HG03064 (cell line): ENCODE results near the gene TNN.

Experiments used
- ATAC-seq: cut with Tn5 transposase; IDR thresholded peaks from one replicate; pipeline ENCODE4 v1.9.1; 2021; ENCODE audit warnings: low read depth; ENCODE audit not compliant: unreplicated experiment

TNN gene

GRCh38 chr1:175136246-175136645, 68.6 kb downstream of the TNN start:
- no peak for ATAC-seq

- ATAC-seq = no peak
Measured at GRCh38 chr1:175137369-175137768, 69.7 kb downstream of the TNN start.

GRCh38 chr1:175138579-175138978, 70.9 kb downstream of the TNN start:
- ATAC-seq = no peak

DNA sequence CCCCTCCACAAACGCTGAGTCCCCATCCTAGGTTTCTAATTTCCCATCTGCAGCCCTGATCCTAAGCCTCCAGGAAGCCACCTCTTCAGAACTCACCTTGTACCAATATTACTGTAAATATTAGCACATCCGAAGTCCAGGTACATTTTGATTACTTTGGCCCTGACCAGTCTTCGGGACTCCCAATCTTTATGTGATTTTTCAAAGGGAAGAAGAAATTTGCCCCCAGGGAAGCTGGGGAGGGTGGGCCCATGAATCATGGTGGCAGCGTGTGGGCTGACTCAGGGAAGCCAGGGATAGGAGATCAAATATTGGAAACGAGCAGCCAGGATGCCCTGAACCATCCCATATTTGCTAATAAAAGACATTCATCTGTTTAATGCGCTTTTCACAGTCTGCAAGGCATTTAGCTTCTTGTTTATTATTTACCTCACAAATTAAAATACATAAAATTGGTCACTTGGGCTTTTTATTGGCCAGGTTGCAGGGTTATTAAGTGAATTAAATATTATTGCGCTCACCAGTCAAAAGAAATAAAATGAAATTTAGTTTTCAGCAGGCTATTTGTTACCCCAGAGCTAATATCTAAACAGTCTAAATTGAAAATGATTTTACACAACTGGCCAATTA, 78.4 kb downstream of the TNN start:
- no peak for ATAC-seq

GRCh38 chr1:175146529-175147213, 79.0 kb downstream of the TNN start:
- peak; percentile 44 for ATAC-seq

- no peak for ATAC-seq
Measured at GRCh38 chr1:175147569-175147968, 79.9 kb downstream of the TNN start.

- no peak for ATAC-seq
Measured at GRCh38 chr1:175148068-175148467, 80.4 kb downstream of the TNN start.

- no peak for ATAC-seq
Measured at GRCh38 chr1:175150596-175151319, 83.1 kb downstream of the TNN start.

- no peak for ATAC-seq
Measured at GRCh38 chr1:175152006-175152652, 84.5 kb downstream of the TNN start.

- ATAC-seq = no peak
Measured at GRCh38 chr1:175154629-175155472, 87.2 kb downstream of the TNN start.

DNA sequence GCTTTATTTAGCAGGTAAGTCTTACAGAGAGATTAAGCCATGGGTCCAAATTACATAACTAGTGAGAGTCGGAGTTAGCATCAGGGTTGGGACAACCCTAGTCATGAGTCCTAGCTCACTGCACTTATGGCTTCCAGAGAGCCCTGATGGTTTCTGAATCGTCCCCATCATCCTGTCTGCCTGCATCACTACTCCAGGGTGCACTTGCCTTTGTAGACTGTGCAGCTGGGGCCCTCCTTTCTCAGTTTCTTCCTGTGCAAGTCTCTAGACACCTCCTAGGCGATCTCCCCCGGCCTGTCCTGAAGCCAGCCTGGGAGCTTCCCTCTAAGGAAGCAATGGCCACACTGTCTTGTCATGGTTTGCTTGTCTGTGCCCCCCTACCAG, 87.8 kb downstream of the TNN start:
- ATAC-seq = no peak

DNA sequence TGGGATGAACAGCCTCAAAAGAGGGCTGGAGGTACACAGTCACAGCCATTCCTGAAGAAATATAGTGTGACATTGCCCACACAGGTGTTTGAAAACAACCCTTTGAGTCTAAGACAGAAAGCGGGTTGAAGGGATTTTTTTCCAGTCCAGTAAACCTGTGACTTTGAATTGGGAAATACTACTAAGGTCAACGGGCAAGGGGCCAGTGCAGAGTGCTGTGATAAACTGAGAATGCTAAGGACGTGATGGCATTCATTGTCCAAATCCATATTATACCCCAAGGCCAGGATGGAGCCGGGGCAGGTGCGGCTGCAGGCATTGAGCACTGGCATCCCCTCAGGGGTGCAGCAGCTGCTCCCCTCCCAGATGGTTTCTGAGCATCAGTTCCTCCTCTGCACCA, 88.3 kb downstream of the TNN start:
- ATAC-seq = no peak

- no peak for ATAC-seq
Measured at GRCh38 chr1:175157200-175157599, 89.6 kb downstream of the TNN start.

- no peak for ATAC-seq
Measured at GRCh38 chr1:175158170-175158591, 90.5 kb downstream of the TNN start.

GRCh38 chr1:175162955-175163354, 95.3 kb downstream of the TNN start:
- no peak for ATAC-seq

- no peak for ATAC-seq
Measured at GRCh38 chr1:175163702-175164101, 96.1 kb downstream of the TNN start.

DNA sequence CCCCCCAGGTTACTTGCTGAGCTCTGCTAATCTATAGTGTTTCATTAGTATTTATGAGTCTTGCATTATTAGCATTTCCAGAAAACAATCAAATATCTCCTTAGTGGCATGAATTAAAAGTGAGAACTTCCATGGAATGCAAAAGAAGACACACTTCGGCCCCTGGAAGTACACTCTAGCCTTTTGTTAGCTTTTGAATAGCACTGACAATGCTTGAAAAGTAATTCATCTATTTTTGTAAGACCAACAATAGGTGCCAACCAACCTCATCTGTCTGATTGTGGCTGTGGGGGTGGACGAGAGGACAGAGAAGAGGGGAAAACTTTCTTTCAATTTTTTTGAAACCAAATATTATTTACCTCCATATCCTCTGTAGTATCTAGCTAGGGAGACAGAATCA, 97.1 kb downstream of the TNN start:
- no peak for ATAC-seq

DNA sequence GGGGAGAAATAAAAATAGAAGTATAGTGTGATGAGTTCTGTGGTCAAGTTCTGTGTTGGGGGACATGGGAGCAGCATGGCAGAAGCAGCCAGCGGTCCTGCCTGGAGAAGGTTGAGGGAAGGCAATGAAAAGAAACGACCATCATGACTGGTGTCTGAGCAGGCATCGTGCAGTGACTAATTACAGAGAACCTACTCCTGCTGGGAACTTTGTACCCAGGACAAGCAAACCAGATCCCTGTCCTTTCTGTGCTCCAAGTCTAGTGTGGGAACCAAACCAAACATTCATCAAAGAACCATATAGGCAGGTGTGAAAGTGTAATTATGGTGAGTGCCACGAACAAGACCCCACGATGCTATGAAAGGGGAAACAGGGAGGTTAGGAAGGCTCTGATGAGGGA, 99.1 kb downstream of the TNN start:
- ATAC-seq = no peak

- ATAC-seq = no peak
Measured at GRCh38 chr1:175167861-175168260, 100.2 kb downstream of the TNN start.

DNA sequence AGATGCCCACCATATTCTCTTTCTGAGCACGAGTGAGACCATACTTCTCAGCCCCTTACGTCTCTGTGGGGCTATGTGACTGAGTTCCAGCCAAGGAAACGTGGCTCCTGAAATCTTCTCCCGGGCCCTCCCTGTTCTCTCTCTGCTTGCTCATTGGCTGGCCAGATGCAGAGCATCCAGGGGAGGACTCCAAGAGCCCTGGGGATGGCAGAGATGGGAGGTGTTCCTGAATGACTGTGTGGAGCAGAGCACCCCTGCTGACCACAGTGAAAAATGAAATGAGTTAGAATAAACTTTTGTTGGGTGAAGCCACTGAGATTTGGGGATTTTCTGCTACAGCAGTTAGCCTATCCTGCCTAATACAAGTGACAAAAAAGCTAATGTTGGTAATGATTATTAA, 101.1 kb downstream of the TNN start:
- no peak for ATAC-seq
